ENCODE results near the gene LFNG.

The LFNG gene

DNA sequence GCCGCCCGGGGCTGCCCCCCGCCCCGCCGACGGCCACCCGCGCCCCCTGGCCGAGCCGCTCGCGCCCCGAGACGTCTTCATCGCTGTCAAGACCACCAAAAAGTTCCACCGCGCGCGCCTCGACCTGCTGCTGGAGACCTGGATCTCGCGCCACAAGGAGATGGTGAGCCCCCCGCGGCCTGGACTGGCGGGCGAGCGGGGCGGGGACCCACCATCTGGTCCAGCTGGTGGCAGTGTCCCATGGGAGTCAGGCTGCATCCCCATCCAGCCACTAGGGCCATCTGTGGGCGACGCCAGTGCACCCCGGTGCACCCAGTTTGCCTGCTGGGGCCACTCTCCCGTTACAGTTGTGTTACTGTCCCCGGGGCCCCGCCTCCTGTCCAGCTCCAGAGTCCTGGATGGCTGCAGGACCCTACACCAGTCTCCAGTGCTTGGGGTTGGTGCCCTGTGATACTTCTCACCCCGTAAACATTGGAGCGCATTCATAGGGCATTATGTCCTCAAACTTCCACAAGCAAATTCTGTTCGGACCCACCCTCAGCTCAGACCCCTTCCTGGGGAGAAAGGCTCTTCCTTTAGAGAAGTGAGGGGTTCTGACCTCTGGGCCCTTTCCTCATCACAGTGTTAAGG, 672 bp downstream of the LFNG start:
- no peaks in the 10 kb centered on the region for H3K79me2 ChIP-seq (ENCODE audit: control insufficient read depth, insufficient read depth, low read length)
- H3K4me1 ChIP-seq (ENCODE audit: control insufficient read depth, low read depth, low read length), result peaks cover 14% of the 10 kb centered on the region
- H3K4me2 ChIP-seq (ENCODE audit: low read length), result peak overlapping the region; percentile 36
- H3K36me3 ChIP-seq (ENCODE audit: control insufficient read depth, insufficient read depth, low read length), result no peaks in the 10 kb centered on the region
- no peak overlapping the region for H4K5ac ChIP-seq (ENCODE audit: low read length)
- H3K4me3 ChIP-seq (ENCODE audit: low read length), result no peak overlapping the region
- H3K27me3 ChIP-seq (ENCODE audit: insufficient read depth, low read length, poor library complexity), result peaks cover 9% of the 10 kb centered on the region
- no peak overlapping the region for H2BK120ac ChIP-seq (ENCODE audit: low read depth, low read length)
- no peak overlapping the region for H3K23ac ChIP-seq (ENCODE audit: low read length)
- no peak overlapping the region for H2BK15ac ChIP-seq (replicated peaks; ENCODE audit: low read depth)
- H4K8ac ChIP-seq (ENCODE audit: low read depth, low read length), result no peak overlapping the region
- peak overlapping the region; percentile 37 for H3K56ac ChIP-seq (ENCODE audit: low read length)
- no peak overlapping the region for H2AK5ac ChIP-seq (ENCODE audit: low read length)
- DNase-seq, result no peak
- H3K4ac ChIP-seq (ENCODE audit: low read depth, low read length), result no peak overlapping the region
- H3K9ac ChIP-seq (ENCODE audit: low read length), result peak overlapping the region; percentile 51
- no CpG with 5 or more reads among the region's 37 CpGs for WGBS (ENCODE audit: extremely low coverage, insufficient coverage, low lambda C conversion rate)
- H3K27ac ChIP-seq (ENCODE audit: low read depth, low read length), result no peak overlapping the region
- no peak overlapping the region for H2BK5ac ChIP-seq (ENCODE audit: low read length)
- H3K79me1 ChIP-seq (ENCODE audit: low read length), result no peaks in the 10 kb centered on the region
- H3K18ac ChIP-seq (ENCODE audit: low read length), result no peak overlapping the region

DNA sequence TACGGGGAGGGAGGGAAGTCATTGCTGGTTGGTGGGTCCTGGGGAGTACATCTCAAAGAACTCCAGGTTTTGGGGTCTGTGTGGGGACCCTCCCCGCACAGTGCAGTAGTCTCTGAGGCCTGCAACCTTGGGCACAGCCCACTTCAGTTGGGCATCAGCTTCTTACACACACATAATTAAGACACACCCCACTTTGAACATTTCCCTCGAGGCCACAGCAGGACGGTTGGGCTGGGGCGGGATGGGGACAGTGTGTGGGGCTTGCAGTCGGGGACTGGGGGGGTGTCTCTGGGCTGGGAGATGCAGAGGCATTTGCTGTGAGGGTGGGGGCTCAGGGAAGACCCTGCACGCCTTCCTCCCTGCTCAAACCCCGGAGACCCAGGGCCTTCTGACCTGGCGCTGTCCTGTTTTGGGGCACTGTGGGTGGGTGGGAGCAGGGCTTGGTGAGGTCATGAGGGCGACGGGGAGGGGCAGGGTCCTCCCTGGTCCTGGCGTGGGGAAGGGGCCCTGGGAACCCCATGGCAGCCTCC, 1.3 kb downstream of the LFNG start:
- Histone ChIP-seq H3K56ac (ENCODE audit: low read length) (peak overlapping the region; percentile 37), H3K4me3 (ENCODE audit: low read length) (no peak overlapping the region), H3K4ac (ENCODE audit: low read depth, low read length) (no peak overlapping the region), H3K18ac (ENCODE audit: low read length) (no peak overlapping the region), H2BK5ac (ENCODE audit: low read length) (no peak overlapping the region), H3K36me3 (ENCODE audit: control insufficient read depth, insufficient read depth, low read length) (no peaks in the 10 kb centered on the region), H3K9ac (ENCODE audit: low read length) (peak overlapping the region; percentile 51), H4K8ac (ENCODE audit: low read depth, low read length) (no peak overlapping the region), H3K23ac (ENCODE audit: low read length) (no peak overlapping the region), H2BK15ac (replicated peaks; ENCODE audit: low read depth) (no peak overlapping the region), H4K5ac (ENCODE audit: low read length) (no peak overlapping the region), H3K4me2 (ENCODE audit: low read length) (peak overlapping the region; percentile 36), H2AK5ac (ENCODE audit: low read length) (no peak overlapping the region), H3K4me1 (ENCODE audit: control insufficient read depth, low read depth, low read length) (peaks cover 14% of the 10 kb centered on the region), H3K27me3 (ENCODE audit: insufficient read depth, low read length, poor library complexity) (peaks cover 9% of the 10 kb centered on the region), H2BK120ac (ENCODE audit: low read depth, low read length) (no peak overlapping the region), H3K79me2 (ENCODE audit: control insufficient read depth, insufficient read depth, low read length) (no peaks in the 10 kb centered on the region), H3K79me1 (ENCODE audit: low read length) (no peaks in the 10 kb centered on the region), H3K27ac (ENCODE audit: low read depth, low read length) (no peak overlapping the region)
- no peak for DNase-seq
- WGBS (ENCODE audit: extremely low coverage, insufficient coverage, low lambda C conversion rate), result no CpG with 5 or more reads among the region's 12 CpGs

DNA sequence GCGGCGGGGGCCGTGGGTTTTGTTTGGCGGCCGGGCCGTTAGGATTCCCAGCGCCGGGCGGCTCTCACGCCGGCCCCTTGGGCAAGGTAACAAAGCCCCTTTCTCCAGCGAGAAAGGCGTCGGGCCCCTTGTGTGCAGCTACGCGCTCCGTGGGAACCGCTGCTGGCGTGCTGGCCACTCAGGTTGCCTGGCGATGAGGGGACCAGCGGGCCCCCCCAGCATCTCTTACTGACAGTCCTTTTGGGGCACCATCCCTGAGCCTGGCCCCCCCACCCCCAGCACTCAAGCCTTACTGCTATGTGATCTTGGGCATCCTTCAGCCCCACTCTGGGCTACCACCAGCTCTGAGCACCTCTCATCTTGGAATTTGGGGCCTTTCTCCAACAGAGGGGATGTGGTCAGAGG, 1.8 kb downstream of the LFNG start:
- Histone ChIP-seq H3K27ac (ENCODE audit: low read depth, low read length) (no peak overlapping the region), H3K18ac (ENCODE audit: low read length) (no peak overlapping the region), H3K4me3 (ENCODE audit: low read length) (no peak overlapping the region), H2BK15ac (replicated peaks; ENCODE audit: low read depth) (no peak overlapping the region), H3K79me1 (ENCODE audit: low read length) (no peaks in the 10 kb centered on the region), H3K4me2 (ENCODE audit: low read length) (no peak overlapping the region), H2BK120ac (ENCODE audit: low read depth, low read length) (no peak overlapping the region), H3K4me1 (ENCODE audit: control insufficient read depth, low read depth, low read length) (peaks cover 14% of the 10 kb centered on the region), H3K36me3 (ENCODE audit: control insufficient read depth, insufficient read depth, low read length) (no peaks in the 10 kb centered on the region), H4K5ac (ENCODE audit: low read length) (no peak overlapping the region), H2BK5ac (ENCODE audit: low read length) (no peak overlapping the region), H3K4ac (ENCODE audit: low read depth, low read length) (no peak overlapping the region), H4K8ac (ENCODE audit: low read depth, low read length) (no peak overlapping the region), H3K27me3 (ENCODE audit: insufficient read depth, low read length, poor library complexity) (peaks cover 9% of the 10 kb centered on the region), H3K23ac (ENCODE audit: low read length) (no peak overlapping the region), H2AK5ac (ENCODE audit: low read length) (no peak overlapping the region), H3K9ac (ENCODE audit: low read length) (no peak overlapping the region), H3K56ac (ENCODE audit: low read length) (no peak overlapping the region), H3K79me2 (ENCODE audit: control insufficient read depth, insufficient read depth, low read length) (no peaks in the 10 kb centered on the region)
- WGBS (ENCODE audit: extremely low coverage, insufficient coverage, low lambda C conversion rate), result no CpG with 5 or more reads among the region's 21 CpGs
- no peak for DNase-seq

DNA sequence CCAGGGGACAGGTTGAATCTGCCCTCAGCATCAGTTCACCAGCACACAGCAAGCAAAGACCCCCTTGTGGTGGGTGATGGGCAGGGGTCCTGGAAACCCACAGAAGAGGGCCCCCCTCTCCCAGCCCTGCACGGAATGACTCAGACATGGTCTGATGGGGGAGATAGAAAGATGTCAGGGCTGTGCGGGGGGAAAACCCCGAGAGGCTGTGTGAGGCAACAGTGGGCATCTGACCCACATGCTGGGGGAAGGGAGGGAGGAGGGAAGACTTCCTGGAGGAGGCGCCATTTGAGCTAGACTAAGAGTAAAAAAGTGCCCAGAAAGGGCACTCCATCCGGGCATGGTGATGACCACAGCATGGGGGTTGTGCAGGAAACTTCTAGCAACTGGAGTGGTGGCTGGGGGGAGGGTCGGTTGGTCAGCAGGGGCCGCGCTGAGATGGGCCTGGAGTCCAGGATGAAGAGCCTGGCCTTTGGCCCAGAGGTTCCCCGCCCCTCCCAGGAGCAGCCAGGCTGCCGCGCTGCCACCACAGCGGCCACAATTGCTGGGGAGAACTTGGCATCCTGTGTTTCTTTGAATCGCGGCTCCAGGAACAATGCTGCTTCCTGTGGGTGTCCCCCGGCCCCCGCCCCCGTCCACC, 2.5 kb downstream of the LFNG start:
- Histone ChIP-seq H3K36me3 (ENCODE audit: control insufficient read depth, insufficient read depth, low read length) (no peaks in the 10 kb centered on the region), H3K56ac (ENCODE audit: low read length) (no peak overlapping the region), H2BK120ac (ENCODE audit: low read depth, low read length) (no peak overlapping the region), H2BK15ac (replicated peaks; ENCODE audit: low read depth) (no peak overlapping the region), H3K27ac (ENCODE audit: low read depth, low read length) (no peak overlapping the region), H4K5ac (ENCODE audit: low read length) (no peak overlapping the region), H3K4ac (ENCODE audit: low read depth, low read length) (no peak overlapping the region), H3K79me1 (ENCODE audit: low read length) (no peaks in the 10 kb centered on the region), H4K8ac (ENCODE audit: low read depth, low read length) (no peak overlapping the region), H3K4me2 (ENCODE audit: low read length) (no peak overlapping the region), H3K27me3 (ENCODE audit: insufficient read depth, low read length, poor library complexity) (peaks cover 9% of the 10 kb centered on the region), H3K79me2 (ENCODE audit: control insufficient read depth, insufficient read depth, low read length) (no peaks in the 10 kb centered on the region), H3K4me3 (ENCODE audit: low read length) (no peak overlapping the region), H2BK5ac (ENCODE audit: low read length) (no peak overlapping the region), H2AK5ac (ENCODE audit: low read length) (no peak overlapping the region), H3K4me1 (ENCODE audit: control insufficient read depth, low read depth, low read length) (peaks cover 14% of the 10 kb centered on the region), H3K18ac (ENCODE audit: low read length) (no peak overlapping the region), H3K23ac (ENCODE audit: low read length) (no peak overlapping the region), H3K9ac (ENCODE audit: low read length) (no peak overlapping the region)
- no peak for DNase-seq
- no CpG with 5 or more reads among the region's 17 CpGs for WGBS (ENCODE audit: extremely low coverage, insufficient coverage, low lambda C conversion rate)

DNA sequence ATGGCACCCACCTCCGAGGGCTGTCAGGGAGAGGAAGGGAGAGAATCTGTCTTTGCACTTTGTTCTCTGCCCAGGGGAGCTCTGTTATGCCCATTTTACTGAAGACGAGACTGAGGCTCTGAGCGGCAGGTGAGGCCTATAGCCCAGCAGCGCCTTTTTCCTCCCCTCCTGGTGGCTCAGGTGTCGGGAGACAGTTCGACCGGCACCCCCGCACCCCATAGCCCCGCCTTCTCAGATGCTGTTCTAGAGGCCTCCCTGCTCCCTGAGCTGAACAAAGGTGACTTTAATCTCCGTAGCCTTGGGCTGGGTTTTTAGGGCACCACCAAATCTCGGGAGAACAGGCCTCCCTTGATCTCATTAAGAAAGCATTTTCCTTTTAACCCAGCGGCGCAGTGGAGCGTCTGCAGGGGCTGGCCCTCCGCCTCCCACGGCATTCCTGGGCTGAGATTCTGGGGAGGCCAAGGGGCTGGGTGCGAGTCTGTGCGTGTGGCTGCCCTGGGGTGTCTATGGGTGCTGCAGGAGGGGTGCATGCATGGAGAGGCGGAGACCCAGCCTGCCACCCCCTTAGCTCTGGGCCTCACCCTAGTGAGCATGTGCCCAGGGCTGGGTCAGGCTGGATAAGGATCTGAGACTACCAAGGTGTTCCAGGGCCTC, 3.3 kb downstream of the LFNG start:
- WGBS (ENCODE audit: extremely low coverage, insufficient coverage, low lambda C conversion rate), result no CpG with 5 or more reads among the region's 19 CpGs
- Histone ChIP-seq H2BK15ac (replicated peaks; ENCODE audit: low read depth) (no peak overlapping the region), H3K23ac (ENCODE audit: low read length) (no peak overlapping the region), H3K4me2 (ENCODE audit: low read length) (peak overlapping the region; percentile 10), H3K4ac (ENCODE audit: low read depth, low read length) (no peak overlapping the region), H3K56ac (ENCODE audit: low read length) (peak overlapping the region; percentile 74), H3K79me1 (ENCODE audit: low read length) (no peaks in the 10 kb centered on the region), H3K4me3 (ENCODE audit: low read length) (no peak overlapping the region), H2AK5ac (ENCODE audit: low read length) (no peak overlapping the region), H3K9ac (ENCODE audit: low read length) (peak overlapping the region; percentile 47), H3K36me3 (ENCODE audit: control insufficient read depth, insufficient read depth, low read length) (no peaks in the 10 kb centered on the region), H4K5ac (ENCODE audit: low read length) (no peak overlapping the region), H2BK5ac (ENCODE audit: low read length) (no peak overlapping the region), H3K79me2 (ENCODE audit: control insufficient read depth, insufficient read depth, low read length) (no peaks in the 10 kb centered on the region), H3K4me1 (ENCODE audit: control insufficient read depth, low read depth, low read length) (peaks cover 9% of the 10 kb centered on the region), H3K27ac (ENCODE audit: low read depth, low read length) (no peak overlapping the region), H3K18ac (ENCODE audit: low read length) (no peak overlapping the region), H2BK120ac (ENCODE audit: low read depth, low read length) (no peak overlapping the region), H4K8ac (ENCODE audit: low read depth, low read length) (no peak overlapping the region), H3K27me3 (ENCODE audit: insufficient read depth, low read length, poor library complexity) (peaks cover 9% of the 10 kb centered on the region)
- peak; percentile 94 for DNase-seq
